ENCODE results near the gene CELSR1. TPM values are rescaled to one million over a fixed set of nuclear protein-coding genes. Genes with fewer than 3 reads are reported as not detected.

The CELSR1 gene
- total and polyA plus RNA-seq, 2 donors (not counting 1 experiment from before 2014, with no cell fraction given), result 30.2 to 34.8 TPM

- ATAC-seq (ENCODE audit: low read depth), result no peak
- H3K4me3 Mint-ChIP-seq, result no peak overlapping the region
- H3K27ac Mint-ChIP-seq, result no peak overlapping the region
- no peak overlapping the region for H3K4me3 ChIP-seq (ENCODE audit: control extremely low read depth in 1 of 5, extremely low read depth in 1 of 5, insufficient read depth in 1 of 5, low read depth in 2 of 5, low read length in 4 of 5)
- no peaks in the 10 kb centered on the region for H3K4me1 Mint-ChIP-seq
- H3K9ac ChIP-seq (ENCODE audit: low read length), result no peak overlapping the region
- POLR2A ChIA-PET, result no interaction called here
- no CpG with 5 or more reads among the region's 2 CpGs for WGBS (ENCODE audit: insufficient coverage)
- CTCF ChIA-PET, result no interaction called here
- no peaks in the 10 kb centered on the region for H3K9me3 ChIP-seq (ENCODE audit: control extremely low read depth in 1 of 3, control insufficient read depth in 2 of 3, insufficient read depth in 1 of 3, low read length in 2 of 3)
- H3K27me3 Mint-ChIP-seq, result no peaks in the 10 kb centered on the region
- intact Hi-C loops (cut with micrococcal nuclease), result no loop called here
- H3K27me3 ChIP-seq (replicated peaks in 1 of 4; ENCODE audit: control extremely low read depth in 1 of 4, control insufficient read depth in 3 of 4, insufficient read depth in 4 of 4, low read length in 3 of 4), result no peaks in the 10 kb centered on the region
- no peaks in the 10 kb centered on the region for H3K79me2 ChIP-seq (ENCODE audit: control insufficient read depth, insufficient read depth, low read length)
- peaks cover 7% of the 10 kb centered on the region for H4K20me1 ChIP-seq (ENCODE audit: control insufficient read depth, insufficient read depth, low read length, poor library complexity, severe bottlenecking)
- no peak overlapping the region for H3K27ac ChIP-seq (ENCODE audit: low read length in 2 of 2)
- no peak overlapping the region for H3K4me2 ChIP-seq (replicated peaks; ENCODE audit: low read depth, low read length, poor library complexity, severe bottlenecking)
- H3K9me3 Mint-ChIP-seq (ENCODE audit: insufficient read depth), result no peaks in the 10 kb centered on the region
- H2AFZ ChIP-seq (ENCODE audit: insufficient read depth, low read depth, low read length, poor library complexity, severe bottlenecking), result no peak overlapping the region
- no peaks in the 10 kb centered on the region for H3K4me1 ChIP-seq (ENCODE audit: control insufficient read depth in 2 of 2, insufficient read depth in 2 of 2, low read length in 2 of 2)
- peaks cover 0 to 35% of the 10 kb centered on the region in 2 experiments for H3K36me3 ChIP-seq (replicated peaks in 1 of 2; ENCODE audit: control extremely low read depth in 1 of 2, control insufficient read depth in 1 of 2, extremely low read depth in 1 of 2, insufficient read depth in 2 of 2, low read length in 1 of 2)
- no peak for DNase-seq
- TF ChIP-seq CTCF (IDR thresholded peaks at IDR 0.05) (no peak), EZH2 (IDR thresholded peaks at IDR 0.05; ENCODE audit: borderline replicate concordance, insufficient read depth, low read depth, low read length, poor library complexity, severe bottlenecking) (no peak)
These were observed 134.9 kb downstream of the CELSR1 start for GRCh38 chr22:46402505-46402904.

GRCh38 chr22:46401370-46401769 is 136.1 kb downstream of the CELSR1 start:
- intact Hi-C loops (cut with micrococcal nuclease), result no loop called here
- no peak overlapping the region for H3K27ac Mint-ChIP-seq

More at GRCh38 chr22:46401370-46401769, 136.1 kb downstream of the CELSR1 start:
- no peak overlapping the region for H3K4me2 ChIP-seq (replicated peaks; ENCODE audit: low read depth, low read length, poor library complexity, severe bottlenecking)
- H3K4me1 Mint-ChIP-seq, result no peaks in the 10 kb centered on the region
- no peak overlapping the region for H3K27ac ChIP-seq (ENCODE audit: low read length in 2 of 2)
- H3K27me3 ChIP-seq (replicated peaks in 1 of 4; ENCODE audit: control extremely low read depth in 1 of 4, control insufficient read depth in 3 of 4, insufficient read depth in 4 of 4, low read length in 3 of 4), result no peaks in the 10 kb centered on the region
- H3K36me3 ChIP-seq (replicated peaks in 1 of 2; ENCODE audit: control extremely low read depth in 1 of 2, control insufficient read depth in 1 of 2, extremely low read depth in 1 of 2, insufficient read depth in 2 of 2, low read length in 1 of 2), result peaks cover 0 to 35% of the 10 kb centered on the region in 2 experiments
- H3K4me3 Mint-ChIP-seq, result no peak overlapping the region
- 96% methylated on average over 10 of the region's 10 CpGs for WGBS (ENCODE audit: insufficient coverage)
- no peak overlapping the region for H3K4me3 ChIP-seq (ENCODE audit: control extremely low read depth in 1 of 5, extremely low read depth in 1 of 5, insufficient read depth in 1 of 5, low read depth in 2 of 5, low read length in 4 of 5)
- TF ChIP-seq CTCF (IDR thresholded peaks at IDR 0.05) (no peak), EZH2 (IDR thresholded peaks at IDR 0.05; ENCODE audit: borderline replicate concordance, insufficient read depth, low read depth, low read length, poor library complexity, severe bottlenecking) (no peak)
- no peaks in the 10 kb centered on the region for H3K4me1 ChIP-seq (ENCODE audit: control insufficient read depth in 2 of 2, insufficient read depth in 2 of 2, low read length in 2 of 2)
- CTCF ChIA-PET, result no interaction called here
- no peak for DNase-seq
- no peaks in the 10 kb centered on the region for H3K79me2 ChIP-seq (ENCODE audit: control insufficient read depth, insufficient read depth, low read length)
- no peak overlapping the region for H3K9ac ChIP-seq (ENCODE audit: low read length)
- no peak for ATAC-seq (ENCODE audit: low read depth)
- H3K9me3 ChIP-seq (ENCODE audit: control extremely low read depth in 1 of 3, control insufficient read depth in 2 of 3, insufficient read depth in 1 of 3, low read length in 2 of 3), result no peaks in the 10 kb centered on the region
- no peaks in the 10 kb centered on the region for H3K9me3 Mint-ChIP-seq (ENCODE audit: insufficient read depth)
- H4K20me1 ChIP-seq (ENCODE audit: control insufficient read depth, insufficient read depth, low read length, poor library complexity, severe bottlenecking), result peaks cover under 1% of the 10 kb centered on the region
- no peaks in the 10 kb centered on the region for H3K27me3 Mint-ChIP-seq
- POLR2A ChIA-PET, result no interaction called here
- no peak overlapping the region for H2AFZ ChIP-seq (ENCODE audit: insufficient read depth, low read depth, low read length, poor library complexity, severe bottlenecking)
